ENCODE results near the gene S100A4.

S100A4 gene

GRCh38 chr1:153495536-153495935, 50.1 kb downstream of the S100A4 start:
- DNase-seq (ENCODE audit: low spot score): no peak
- in situ Hi-C loops (cut with MboI; ENCODE audit: low sequenced_read_pairs, unreplicated experiment): no loop called here
- TF ChIP-seq, protein P1, sequence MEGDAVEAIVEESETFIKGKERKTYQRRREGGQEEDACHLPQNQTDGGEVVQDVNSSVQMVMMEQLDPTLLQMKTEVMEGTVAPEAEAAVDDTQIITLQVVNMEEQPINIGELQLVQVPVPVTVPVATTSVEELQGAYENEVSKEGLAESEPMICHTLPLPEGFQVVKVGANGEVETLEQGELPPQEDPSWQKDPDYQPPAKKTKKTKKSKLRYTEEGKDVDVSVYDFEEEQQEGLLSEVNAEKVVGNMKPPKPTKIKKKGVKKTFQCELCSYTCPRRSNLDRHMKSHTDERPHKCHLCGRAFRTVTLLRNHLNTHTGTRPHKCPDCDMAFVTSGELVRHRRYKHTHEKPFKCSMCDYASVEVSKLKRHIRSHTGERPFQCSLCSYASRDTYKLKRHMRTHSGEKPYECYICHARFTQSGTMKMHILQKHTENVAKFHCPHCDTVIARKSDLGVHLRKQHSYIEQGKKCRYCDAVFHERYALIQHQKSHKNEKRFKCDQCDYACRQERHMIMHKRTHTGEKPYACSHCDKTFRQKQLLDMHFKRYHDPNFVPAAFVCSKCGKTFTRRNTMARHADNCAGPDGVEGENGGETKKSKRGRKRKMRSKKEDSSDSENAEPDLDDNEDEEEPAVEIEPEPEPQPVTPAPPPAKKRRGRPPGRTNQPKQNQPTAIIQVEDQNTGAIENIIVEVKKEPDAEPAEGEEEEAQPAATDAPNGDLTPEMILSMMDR (IDR thresholded peaks at IDR 0.05; ENCODE audit: borderline replicate concordance, control extremely low read depth, extremely low read depth, insufficient read depth, missing control alignments): no peak

- TF ChIP-seq, protein P1 (IDR thresholded peaks at IDR 0.05; ENCODE audit: borderline replicate concordance, control extremely low read depth, extremely low read depth, insufficient read depth, missing control alignments): peak; percentile 81
- peak; percentile 72 for DNase-seq (ENCODE audit: low spot score)
- in situ Hi-C loops (cut with MboI; ENCODE audit: low sequenced_read_pairs, unreplicated experiment): no loop called here
These were observed 50.5 kb downstream of the S100A4 start for GRCh38 chr1:153494976-153495535.

All from GM13976 (cell line).